GM13976 (cell line): Measurements from ENCODE around the gene MST1.

ENCODE experiments used
- DNase-seq: peaks from one replicate; pipeline ENCODE4 v3.0.0; 2012; ENCODE audit warnings: low spot score
- in situ Hi-C: fragments of 300-500 bp; cut with MboI; formaldehyde crosslinking; loops from one replicate; pipeline ENCODE4 v1.12.0; 2022; ENCODE audit warnings: low sequenced_read_pairs, mixed read lengths, inconsistent platforms; ENCODE audit not compliant: unreplicated experiment
- TF ChIP-seq, protein P1 (sequence below): IDR thresholded peaks from 2 replicates; pipeline ENCODE4 v1.5.1; 2012; ENCODE audit warnings: borderline replicate concordance, mild to moderate bottlenecking; ENCODE audit not compliant: insufficient read depth; ENCODE audit errors: extremely low read depth, missing control alignments, control extremely low read depth

MST1 gene

DNA sequence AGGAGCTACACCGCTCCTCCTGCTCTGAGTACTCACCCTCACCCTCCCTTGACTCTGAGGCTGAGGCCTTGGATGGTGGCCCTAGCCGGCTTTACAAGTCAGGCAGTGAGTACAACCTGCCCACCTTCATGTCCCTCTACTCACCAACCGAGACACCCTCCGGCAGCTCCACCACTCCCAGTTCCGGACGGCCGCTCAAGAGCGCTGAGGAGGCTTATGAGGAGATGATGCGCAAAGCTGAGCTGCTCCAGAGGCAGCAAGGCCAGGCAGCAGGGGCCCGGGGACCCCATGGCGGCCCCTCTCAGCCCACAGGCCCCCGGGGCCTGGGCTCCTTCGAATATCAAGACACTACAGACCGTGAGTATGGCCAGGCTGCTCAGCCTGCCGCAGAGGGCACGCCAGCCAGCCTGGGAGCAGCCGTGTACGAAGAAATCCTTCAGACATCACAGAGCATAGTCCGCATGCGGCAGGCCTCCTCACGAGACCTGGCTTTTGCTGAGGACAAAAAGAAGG is 36.3 kb downstream of the MST1 start:
- DNase-seq = no peak

DNA sequence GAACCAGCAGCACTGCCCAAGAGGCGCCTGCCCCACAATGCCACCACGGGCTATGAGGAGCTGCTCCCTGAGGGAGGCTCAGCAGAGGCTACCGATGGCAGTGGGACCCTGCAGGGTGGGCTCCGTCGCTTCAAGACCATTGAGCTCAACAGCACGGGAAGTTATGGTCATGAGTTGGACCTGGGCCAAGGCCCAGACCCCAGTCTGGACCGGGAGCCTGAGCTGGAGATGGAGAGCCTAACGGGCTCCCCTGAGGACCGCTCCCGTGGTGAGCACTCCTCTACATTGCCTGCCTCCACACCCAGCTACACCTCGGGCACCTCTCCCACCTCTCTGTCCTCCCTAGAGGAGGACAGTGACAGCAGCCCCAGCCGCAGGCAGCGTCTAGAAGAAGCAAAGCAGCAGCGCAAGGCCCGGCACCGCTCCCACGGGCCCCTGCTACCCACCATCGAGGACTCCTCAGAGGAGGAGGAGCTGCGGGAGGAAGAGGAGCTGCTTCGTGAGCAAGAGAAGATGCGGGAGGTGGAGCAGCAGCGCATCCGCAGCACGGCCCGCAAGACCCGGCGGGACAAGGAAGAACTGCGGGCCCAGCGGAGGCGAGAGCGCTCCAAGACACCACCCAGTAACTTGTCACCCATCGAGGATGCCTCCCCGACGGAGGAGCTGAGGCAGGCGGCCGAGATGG is 36.9 kb downstream of the MST1 start:
- TF ChIP-seq, protein P1, sequence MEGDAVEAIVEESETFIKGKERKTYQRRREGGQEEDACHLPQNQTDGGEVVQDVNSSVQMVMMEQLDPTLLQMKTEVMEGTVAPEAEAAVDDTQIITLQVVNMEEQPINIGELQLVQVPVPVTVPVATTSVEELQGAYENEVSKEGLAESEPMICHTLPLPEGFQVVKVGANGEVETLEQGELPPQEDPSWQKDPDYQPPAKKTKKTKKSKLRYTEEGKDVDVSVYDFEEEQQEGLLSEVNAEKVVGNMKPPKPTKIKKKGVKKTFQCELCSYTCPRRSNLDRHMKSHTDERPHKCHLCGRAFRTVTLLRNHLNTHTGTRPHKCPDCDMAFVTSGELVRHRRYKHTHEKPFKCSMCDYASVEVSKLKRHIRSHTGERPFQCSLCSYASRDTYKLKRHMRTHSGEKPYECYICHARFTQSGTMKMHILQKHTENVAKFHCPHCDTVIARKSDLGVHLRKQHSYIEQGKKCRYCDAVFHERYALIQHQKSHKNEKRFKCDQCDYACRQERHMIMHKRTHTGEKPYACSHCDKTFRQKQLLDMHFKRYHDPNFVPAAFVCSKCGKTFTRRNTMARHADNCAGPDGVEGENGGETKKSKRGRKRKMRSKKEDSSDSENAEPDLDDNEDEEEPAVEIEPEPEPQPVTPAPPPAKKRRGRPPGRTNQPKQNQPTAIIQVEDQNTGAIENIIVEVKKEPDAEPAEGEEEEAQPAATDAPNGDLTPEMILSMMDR = no peak
- in situ Hi-C loops = no loop called here
- DNase-seq = no peak

More for the DNA sequence above, 36.3 kb downstream of the MST1 start:
- in situ Hi-C loops = no loop called here
- TF ChIP-seq, protein P1 = no peak

DNA sequence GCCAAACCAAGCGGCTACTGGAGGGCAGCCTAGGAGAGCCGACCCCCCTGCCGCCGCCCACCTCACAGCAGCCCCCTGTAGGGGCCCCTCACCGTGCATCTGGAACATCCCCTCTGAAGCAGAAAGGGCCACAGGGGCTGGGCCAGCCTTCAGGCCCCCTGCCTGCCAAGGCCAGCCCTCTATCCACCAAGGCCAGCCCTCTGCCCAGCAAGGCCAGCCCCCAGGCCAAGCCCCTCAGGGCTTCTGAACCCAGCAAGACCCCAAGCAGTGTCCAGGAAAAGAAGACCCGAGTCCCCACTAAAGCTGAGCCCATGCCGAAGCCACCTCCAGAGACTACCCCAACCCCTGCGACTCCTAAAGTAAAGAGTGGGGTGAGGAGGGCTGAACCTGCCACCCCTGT is 38.6 kb downstream of the MST1 start:
- no peak for DNase-seq
- TF ChIP-seq, protein P1 = no peak
- in situ Hi-C loops = no loop called here

DNA sequence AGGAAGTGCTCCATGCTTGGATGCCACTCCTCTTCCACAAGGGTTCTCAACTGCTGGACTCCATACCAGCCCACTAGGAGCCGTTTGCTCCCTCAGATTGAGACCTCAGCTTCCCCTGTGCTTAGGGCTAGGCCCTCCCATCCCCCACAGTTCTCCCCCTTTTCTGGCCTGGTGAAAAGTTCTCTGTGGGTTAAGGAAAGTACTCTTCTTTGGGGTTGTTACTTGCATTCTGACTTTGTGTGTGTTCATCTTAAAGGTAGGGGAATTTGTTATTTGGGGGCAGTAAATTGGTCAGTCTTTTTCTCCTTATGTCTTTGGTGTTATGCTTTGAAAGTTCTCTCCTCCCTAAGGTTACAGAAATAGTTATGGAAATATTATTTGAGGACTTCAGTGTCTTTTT is 39.1 kb downstream of the MST1 start:
- TF ChIP-seq, protein P1 = no peak
- DNase-seq = no peak
- in situ Hi-C loops = no loop called here

DNA sequence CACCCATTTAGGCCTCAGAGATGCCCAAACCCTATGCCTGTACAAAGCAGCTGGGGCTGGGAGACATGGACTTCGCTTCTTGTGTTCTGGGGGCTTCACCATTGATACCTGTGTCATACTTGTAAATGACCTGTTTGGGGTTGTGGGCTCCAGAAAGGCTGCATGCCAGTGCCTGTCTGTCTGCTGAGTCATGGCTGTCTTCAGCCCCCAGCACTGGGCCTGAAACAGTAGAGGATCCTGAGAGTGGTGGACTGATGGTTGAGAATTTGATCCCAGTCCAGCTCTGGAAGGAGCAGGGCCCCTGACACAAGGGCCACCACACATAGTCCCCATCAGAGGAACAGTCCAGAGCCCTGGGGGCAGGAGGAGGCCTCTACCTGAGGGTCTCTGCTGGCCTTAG is 39.7 kb downstream of the MST1 start:
- no peak for DNase-seq
- TF ChIP-seq, protein P1 = no peak
- in situ Hi-C loops = no loop called here

DNA sequence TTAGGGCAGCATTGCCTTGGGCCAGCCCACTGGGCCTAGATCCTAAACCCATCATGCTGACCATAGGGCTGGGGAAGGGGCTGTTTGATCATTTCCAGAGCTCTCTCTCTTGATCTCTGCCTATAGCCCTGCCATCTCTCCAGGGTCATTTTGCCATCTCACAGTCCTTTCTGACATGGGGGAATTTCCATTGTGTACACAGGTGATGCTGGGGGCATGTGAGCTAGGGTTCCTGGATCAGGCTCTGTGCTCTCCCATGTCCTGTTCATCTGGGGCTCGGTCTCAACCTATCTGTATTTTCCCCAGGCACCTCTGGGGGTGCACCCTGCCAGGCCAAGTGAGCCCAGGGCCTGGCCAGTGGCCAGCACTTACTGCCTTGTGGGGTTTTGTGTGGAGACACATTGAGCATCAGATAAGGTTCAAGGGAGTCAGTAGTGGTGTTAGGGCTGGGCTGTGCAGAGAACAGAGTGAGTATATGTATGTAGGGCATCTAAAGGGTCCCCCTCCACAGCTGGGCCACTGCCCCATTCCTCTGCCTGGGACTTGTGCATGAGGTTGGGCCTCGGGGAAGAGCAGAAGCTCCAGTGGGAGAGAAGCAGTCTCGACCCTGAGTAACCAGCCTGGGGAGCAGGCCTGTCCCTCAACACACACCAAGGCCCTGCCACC is 40.8 kb downstream of the MST1 start:
- DNase-seq = no peak
- TF ChIP-seq, protein P1 = no peak
- in situ Hi-C loops = no loop called here

DNA sequence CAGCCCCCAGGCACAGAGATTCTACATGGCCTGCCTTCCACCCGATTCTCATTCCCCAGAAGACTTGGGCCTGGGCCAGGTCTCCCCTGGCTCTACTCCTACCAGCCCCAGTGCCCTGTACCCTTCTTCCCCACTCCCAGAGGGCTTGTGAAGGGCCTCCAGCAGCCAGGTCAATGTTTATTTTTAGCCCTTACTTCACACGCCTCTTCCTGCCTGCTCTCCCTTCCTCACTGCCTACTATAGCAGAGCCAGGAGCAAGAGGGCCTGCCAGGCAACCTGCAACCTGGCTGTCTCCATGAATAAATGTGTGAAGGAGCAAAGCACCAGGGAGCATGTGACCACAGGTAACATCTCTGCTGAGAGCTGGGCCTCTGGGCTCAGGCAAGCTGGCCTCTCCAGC is 41.5 kb downstream of the MST1 start:
- TF ChIP-seq, protein P1 = no peak
- in situ Hi-C loops = no loop called here
- no peak for DNase-seq
